Lower leg skin (tissue), 4 donors: ENCODE measurements around the gene SNX4. TPM values are rescaled to one million over a fixed set of nuclear protein-coding genes. Genes with fewer than 3 reads are reported as not detected.

Source experiments
- DNase-seq, 2 donors: peaks; one replicate each; pipeline ENCODE4 v3.0.0-alpha.2; 2019; ENCODE audit warnings: low spot score in 2 of 2
- H3K4me3 ChIP-seq: fragments of 200-600 bp; sonication (generic); 2 replicates; pipeline ENCODE4 v1.5.1; 2017; ENCODE audit warnings: mild to moderate bottlenecking, low read depth; ENCODE audit not compliant: poor library complexity, severe bottlenecking
- CTCF ChIP-seq, 3 donors: fragments of 450-650 bp; IDR thresholded peaks; one replicate each; pipeline ENCODE4 v1.5.1; 2016; ENCODE audit warnings: antibody characterized with exemption in 3 of 3, mild to moderate bottlenecking in 3 of 3, moderate library complexity in 2 of 3
- POLR2A ChIP-seq, 2 donors: fragments of 450-650 bp; IDR thresholded peaks; one replicate each; pipeline ENCODE4 v1.6.1; 2016 to 2017; ENCODE audit warnings: antibody characterized with exemption in 2 of 2, mild to moderate bottlenecking in 1 of 2, moderate library complexity in 1 of 2
- WGBS, 2 donors: methylation state at CpG; one replicate each; pipeline ENCODE4 v1.1.5; 2018; 5-methylcytosine and 5-hydroxymethylcytosine counted together
- intact Hi-C: fragments of 100-400 bp; cut with DNase I; formaldehyde crosslinking; loops from one replicate; pipeline ENCODE4 v1.15.0; 2023; ENCODE audit warnings: low total_unique reads
- total RNA-seq, 4 donors: library from RNA; depleted of rRNA; stranded (reverse); fragments of >200 nt; gene quantifications; one replicate each; pipeline ENCODE4 v1.1.0, GENCODE V29; 2016

Gene SNX4
- total RNA-seq, 4 donors from 2014 or later: 22.4 to 71.3 (median 24.6) TPM

GRCh38 chr3:125436921-125437320 lies 83.1 kb downstream of the SNX4 start:
- 73 to 74% methylated on average over 7 of the region's 7 CpGs for WGBS, 2 donors
- TF ChIP-seq CTCF (IDR thresholded peaks at IDR 0.05) (no peak), POLR2A (IDR thresholded peaks at IDR 0.05) (no peak)
- H3K4me3 ChIP-seq: no peak overlapping the region
- no peak for DNase-seq
- intact Hi-C loops: loop anchor here (5.0 to 10.0 kb wide), 2 partner anchors 440 to 512 kb away; no protein-coding TSS in a partner anchor

GRCh38 chr3:125435231-125435630 lies 84.8 kb downstream of the SNX4 start:
- intact Hi-C loops: loop anchor here (5.0 to 10.0 kb wide), 2 partner anchors 438 to 510 kb away; no protein-coding TSS in a partner anchor
- WGBS, 2 donors: 100% methylated on average over 2 of the region's 2 CpGs
- no peak for DNase-seq
- TF ChIP-seq CTCF (IDR thresholded peaks at IDR 0.05) (no peak), POLR2A (IDR thresholded peaks at IDR 0.05) (no peak)
- no peak overlapping the region for H3K4me3 ChIP-seq

GRCh38 chr3:125434582-125435011 lies 85.4 kb downstream of the SNX4 start:
- 87 to 91% methylated on average over 6 of the region's 6 CpGs for WGBS, 2 donors
- no peak for TF ChIP-seq CTCF (IDR thresholded peaks at IDR 0.05)
- no peak for TF ChIP-seq POLR2A (IDR thresholded peaks at IDR 0.05)
- no peak overlapping the region for H3K4me3 ChIP-seq
- intact Hi-C loops: loop anchor here (5.0 to 10.0 kb wide), 2 partner anchors 437 to 510 kb away; no protein-coding TSS in a partner anchor
- DNase-seq: no peak

- intact Hi-C loops: loop anchor here (10.0 kb wide), 1 partner anchor 509 kb away; no protein-coding TSS in a partner anchor
- TF ChIP-seq CTCF (IDR thresholded peaks at IDR 0.05): no peak
- no peak for TF ChIP-seq POLR2A (IDR thresholded peaks at IDR 0.05)
- WGBS, 2 donors: 48 to 84% methylated on average over 6 of the region's 6 CpGs
- DNase-seq: peak in 1 of 2 donors; percentile 20
- no peak overlapping the region for H3K4me3 ChIP-seq
These were observed 86.4 kb downstream of the SNX4 start for GRCh38 chr3:125433611-125434041.

- no peak overlapping the region for H3K4me3 ChIP-seq
- intact Hi-C loops: loop anchor here (10.0 kb wide), 1 partner anchor 508 kb away; no protein-coding TSS in a partner anchor
- TF ChIP-seq POLR2A (IDR thresholded peaks at IDR 0.05) (no peak), CTCF (IDR thresholded peaks at IDR 0.05) (no peak)
- WGBS, 2 donors: 83% methylated on average over 6 of the region's 6 CpGs
- no peak for DNase-seq
These were observed 86.9 kb downstream of the SNX4 start for GRCh38 chr3:125433091-125433534.
